Osteoblast (primary cell): Measurements from ENCODE around the gene DUSP9. TPM values are rescaled to one million over a fixed set of nuclear protein-coding genes. Genes with fewer than 3 reads are reported as not detected.

Source experiments
- DNase-seq: peaks from one replicate; pipeline ENCODE4 v3.0.0; 2011; ENCODE audit warnings: low spot score, mixed read lengths; ENCODE audit not compliant: insufficient read length; ENCODE audit errors: missing footprints
- H2AFZ ChIP-seq: 2 replicates; pipeline ENCODE4 v1.6.0; 2011; ENCODE audit warnings: mild to moderate bottlenecking, low read length
- H3K27ac ChIP-seq: 2 replicates; pipeline ENCODE4 v1.5.1; 2011; ENCODE audit warnings: mild to moderate bottlenecking, low read depth, low read length, moderate library complexity
- H3K27me3 ChIP-seq: 2 replicates; pipeline ENCODE4 v1.6.0; 2012; ENCODE audit warnings: mild to moderate bottlenecking, control low read depth, inconsistent platforms, low read length, moderate library complexity; ENCODE audit not compliant: insufficient read depth
- H3K36me3 ChIP-seq: 2 replicates; pipeline ENCODE4 v1.5.1; 2011; ENCODE audit warnings: mild to moderate bottlenecking, low read length, control low read depth, moderate library complexity; ENCODE audit not compliant: insufficient read depth
- H3K4me1 ChIP-seq: 2 replicates; pipeline ENCODE4 v1.5.1; 2011; ENCODE audit warnings: mild to moderate bottlenecking, low read length, control low read depth, moderate library complexity; ENCODE audit not compliant: insufficient read depth
- H3K4me2 ChIP-seq: 2 replicates; pipeline ENCODE4 v1.6.0; 2011; ENCODE audit warnings: mild to moderate bottlenecking, low read length; ENCODE audit not compliant: insufficient read depth
- H3K4me3 ChIP-seq: fragments of 200-600 bp; sonication (generic); 3 replicates; pipeline ENCODE4 v1.5.1; 2012; ENCODE audit warnings: mild to moderate bottlenecking, low read length, inconsistent platforms; ENCODE audit not compliant: insufficient read depth
- H3K79me2 ChIP-seq: 2 replicates; pipeline ENCODE4 v1.6.0; 2012; ENCODE audit warnings: mild to moderate bottlenecking, low read length, control low read depth, inconsistent platforms; ENCODE audit not compliant: insufficient read depth
- H3K9me3 ChIP-seq: 2 replicates; pipeline ENCODE4 v1.5.1; 2011; ENCODE audit warnings: low read depth, low read length, control low read depth
- H4K20me1 ChIP-seq: 2 replicates; pipeline ENCODE4 v1.6.0; 2012; ENCODE audit warnings: mild to moderate bottlenecking, low read length, control low read depth; ENCODE audit not compliant: insufficient read depth
- total RNA-seq: library from RNA; depleted of rRNA; stranded (reverse); fragments of >200 nt; gene quantifications from 2 replicates; pipeline ENCODE4 v1.2.3, GENCODE V29; 2012
- TF ChIP-seq, protein P1 (sequence below): IDR thresholded peaks from 2 replicates; pipeline ENCODE4 v1.5.1; 2011; ENCODE audit warnings: mild to moderate bottlenecking, low read depth, low read length, moderate library complexity; ENCODE audit errors: extremely low read depth

The DUSP9 gene
- total RNA-seq, 1 donor: under 0.01 TPM

DNA sequence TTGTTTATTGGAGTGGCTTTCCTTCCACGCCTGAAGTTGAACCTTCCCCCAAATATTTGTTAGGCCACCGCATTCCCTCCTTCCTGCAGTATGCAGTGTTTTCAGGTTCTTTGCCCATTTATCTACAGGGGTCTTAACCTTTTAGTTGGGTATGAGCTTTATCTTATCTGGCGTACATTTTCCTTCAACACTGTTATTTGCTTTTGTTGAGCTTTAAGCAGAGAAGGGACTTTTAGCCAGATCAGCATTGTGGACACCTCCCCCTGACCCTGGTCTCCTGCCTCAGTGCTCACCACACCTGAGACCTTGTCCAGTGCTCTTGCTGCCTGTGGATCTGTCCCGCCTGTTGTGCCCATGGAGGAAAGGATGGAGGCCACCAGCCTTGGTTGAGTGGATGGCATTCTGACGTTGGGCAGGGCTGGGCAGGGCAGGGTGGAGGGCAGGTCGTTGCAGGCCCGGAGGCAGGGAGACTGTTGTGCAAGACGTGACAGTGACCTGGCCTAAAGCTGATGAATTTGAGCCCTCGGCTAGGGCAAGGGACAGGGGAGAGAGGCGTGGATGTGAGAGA lies 998 bp upstream of the DUSP9 start:
- Histone ChIP-seq H3K27ac (no peak overlapping the region), H3K4me3 (no peak overlapping the region), H3K36me3 (no peaks in the 10 kb centered on the region), H3K27me3 (peaks cover 35% of the 10 kb centered on the region), H4K20me1 (no peaks in the 10 kb centered on the region), H3K4me1 (no peaks in the 10 kb centered on the region), H2AFZ (no peak overlapping the region), H3K4me2 (no peak overlapping the region), H3K9me3 (no peaks in the 10 kb centered on the region), H3K79me2 (no peaks in the 10 kb centered on the region)
- peak; percentile 57 for DNase-seq
- TF ChIP-seq, protein P1, sequence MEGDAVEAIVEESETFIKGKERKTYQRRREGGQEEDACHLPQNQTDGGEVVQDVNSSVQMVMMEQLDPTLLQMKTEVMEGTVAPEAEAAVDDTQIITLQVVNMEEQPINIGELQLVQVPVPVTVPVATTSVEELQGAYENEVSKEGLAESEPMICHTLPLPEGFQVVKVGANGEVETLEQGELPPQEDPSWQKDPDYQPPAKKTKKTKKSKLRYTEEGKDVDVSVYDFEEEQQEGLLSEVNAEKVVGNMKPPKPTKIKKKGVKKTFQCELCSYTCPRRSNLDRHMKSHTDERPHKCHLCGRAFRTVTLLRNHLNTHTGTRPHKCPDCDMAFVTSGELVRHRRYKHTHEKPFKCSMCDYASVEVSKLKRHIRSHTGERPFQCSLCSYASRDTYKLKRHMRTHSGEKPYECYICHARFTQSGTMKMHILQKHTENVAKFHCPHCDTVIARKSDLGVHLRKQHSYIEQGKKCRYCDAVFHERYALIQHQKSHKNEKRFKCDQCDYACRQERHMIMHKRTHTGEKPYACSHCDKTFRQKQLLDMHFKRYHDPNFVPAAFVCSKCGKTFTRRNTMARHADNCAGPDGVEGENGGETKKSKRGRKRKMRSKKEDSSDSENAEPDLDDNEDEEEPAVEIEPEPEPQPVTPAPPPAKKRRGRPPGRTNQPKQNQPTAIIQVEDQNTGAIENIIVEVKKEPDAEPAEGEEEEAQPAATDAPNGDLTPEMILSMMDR: no peak

DNA sequence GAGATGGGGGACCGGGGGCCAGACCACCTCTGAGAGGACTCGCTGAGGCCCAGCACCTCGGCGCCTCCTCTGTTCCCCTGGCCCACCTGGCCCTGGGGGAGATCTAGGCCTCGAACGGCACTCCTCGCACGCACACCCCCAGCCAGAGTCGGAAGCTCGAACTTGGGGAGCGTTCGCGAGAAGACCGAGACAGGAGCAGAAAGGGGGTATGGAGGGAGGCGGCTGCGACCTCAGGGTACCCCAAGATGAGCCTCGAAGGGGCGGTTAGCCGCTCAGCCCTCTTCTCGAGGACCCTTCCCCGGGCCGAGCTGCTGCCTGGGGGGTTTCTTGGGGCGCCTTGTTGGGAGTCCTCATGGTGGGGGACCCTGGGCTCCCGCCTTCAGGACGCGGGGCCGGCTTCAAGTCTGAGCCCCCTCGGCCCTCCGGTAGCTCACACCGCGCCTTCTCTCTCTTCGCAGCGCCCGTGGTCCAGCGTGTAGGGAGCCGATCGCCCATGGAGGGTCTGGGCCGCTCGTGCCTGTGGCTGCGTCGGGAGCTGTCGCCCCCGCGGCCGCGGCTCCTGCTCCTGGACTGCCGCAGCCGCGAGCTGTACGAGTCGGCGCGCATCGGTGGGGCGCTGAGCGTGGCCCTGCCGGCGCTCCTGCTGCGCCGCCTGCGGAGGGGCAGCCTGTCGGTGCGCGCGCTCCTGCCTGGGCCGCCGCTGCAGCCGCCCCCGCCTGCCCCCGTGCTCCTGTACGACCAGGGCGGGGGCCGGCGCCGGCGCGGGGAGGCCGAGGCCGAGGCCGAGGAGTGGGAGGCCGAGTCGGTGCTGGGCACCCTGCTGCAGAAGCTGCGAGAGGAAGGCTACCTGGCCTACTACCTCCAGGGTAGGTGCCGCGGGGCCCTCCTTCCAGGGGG lies 706 bp downstream of the DUSP9 start:
- Histone ChIP-seq H2AFZ (no peak overlapping the region), H3K4me2 (no peak overlapping the region), H3K9me3 (no peaks in the 10 kb centered on the region), H3K36me3 (no peaks in the 10 kb centered on the region), H3K4me3 (no peak overlapping the region), H3K27ac (no peak overlapping the region), H3K79me2 (no peaks in the 10 kb centered on the region), H3K27me3 (peaks cover 34% of the 10 kb centered on the region), H3K4me1 (no peaks in the 10 kb centered on the region), H4K20me1 (no peaks in the 10 kb centered on the region)
- TF ChIP-seq, protein P1: no peak
- peak; percentile 81 for DNase-seq

DNA sequence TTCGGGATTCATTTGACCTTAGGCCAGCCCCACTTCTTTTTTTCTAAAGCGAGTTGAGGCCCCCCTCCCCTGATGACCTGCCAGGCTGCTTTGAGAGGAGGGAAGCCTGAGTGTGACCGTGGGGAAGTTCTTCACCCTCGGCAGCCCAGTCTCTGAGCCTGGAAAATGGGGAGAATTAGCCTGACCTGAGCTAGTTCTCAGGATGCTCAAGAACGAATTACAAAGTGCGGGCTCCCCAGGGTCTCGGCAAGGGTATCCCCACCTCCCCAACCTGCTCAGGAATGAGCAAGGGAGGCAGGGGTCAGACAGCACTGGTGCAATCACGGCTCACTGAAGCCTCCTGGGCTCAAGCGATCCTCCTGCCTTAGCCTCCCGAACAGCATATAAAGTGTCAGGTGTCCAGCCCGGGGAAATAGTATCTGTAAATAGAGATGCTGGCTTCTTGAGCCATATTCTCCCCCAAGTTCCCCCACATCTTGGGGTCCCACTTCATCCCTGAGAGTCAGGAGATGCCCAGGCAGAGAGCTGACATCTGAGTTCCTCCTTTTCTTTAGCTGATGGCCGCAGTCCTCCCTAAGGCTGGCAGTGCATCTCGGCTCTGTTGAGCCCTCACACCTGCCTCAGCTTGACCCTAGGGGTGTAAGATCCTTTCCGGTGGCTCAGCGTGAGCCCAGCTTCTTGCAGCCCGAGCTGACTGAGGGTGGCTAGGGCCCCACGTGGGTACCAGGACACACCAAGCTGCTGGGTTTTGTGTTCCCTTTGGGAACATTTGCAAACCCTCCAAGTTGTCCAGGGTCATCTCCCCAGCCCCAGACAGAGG lies 1.6 kb downstream of the DUSP9 start:
- Histone ChIP-seq H3K4me3 (no peak overlapping the region), H3K4me2 (no peak overlapping the region), H3K4me1 (no peaks in the 10 kb centered on the region), H2AFZ (no peak overlapping the region), H3K79me2 (no peaks in the 10 kb centered on the region), H3K9me3 (no peaks in the 10 kb centered on the region), H4K20me1 (no peaks in the 10 kb centered on the region), H3K27me3 (peaks cover 26% of the 10 kb centered on the region), H3K36me3 (no peaks in the 10 kb centered on the region), H3K27ac (no peak overlapping the region)
- TF ChIP-seq, protein P1: no peak
- peak; percentile 90 for DNase-seq
